ENCODE data around the gene FREY1.

- TF ChIP-seq CTCF (conservative IDR thresholded peaks at IDR 0.05 in 1 of 2, IDR thresholded peaks at IDR 0.05 in 1 of 2; ENCODE audit: low read depth in 1 of 2, low read length in 2 of 2) (no peak), EZH2 (IDR thresholded peaks at IDR 0.05; ENCODE audit: low read length, missing control alignments) (no peak)
Measured at GRCh38 chr11:45896422-45896984, 10.6 kb downstream of the FREY1 start.
